Measurements from ENCODE around the gene CABP1. TPM values are rescaled to one million over a fixed set of nuclear protein-coding genes. Genes with fewer than 3 reads are reported as not detected.

CABP1 gene
- total and polyA plus RNA-seq, 9 of the 15 experiments (the other 6 are each of a cell fraction or from before 2014, with no cell fraction given), result not detected

DNA sequence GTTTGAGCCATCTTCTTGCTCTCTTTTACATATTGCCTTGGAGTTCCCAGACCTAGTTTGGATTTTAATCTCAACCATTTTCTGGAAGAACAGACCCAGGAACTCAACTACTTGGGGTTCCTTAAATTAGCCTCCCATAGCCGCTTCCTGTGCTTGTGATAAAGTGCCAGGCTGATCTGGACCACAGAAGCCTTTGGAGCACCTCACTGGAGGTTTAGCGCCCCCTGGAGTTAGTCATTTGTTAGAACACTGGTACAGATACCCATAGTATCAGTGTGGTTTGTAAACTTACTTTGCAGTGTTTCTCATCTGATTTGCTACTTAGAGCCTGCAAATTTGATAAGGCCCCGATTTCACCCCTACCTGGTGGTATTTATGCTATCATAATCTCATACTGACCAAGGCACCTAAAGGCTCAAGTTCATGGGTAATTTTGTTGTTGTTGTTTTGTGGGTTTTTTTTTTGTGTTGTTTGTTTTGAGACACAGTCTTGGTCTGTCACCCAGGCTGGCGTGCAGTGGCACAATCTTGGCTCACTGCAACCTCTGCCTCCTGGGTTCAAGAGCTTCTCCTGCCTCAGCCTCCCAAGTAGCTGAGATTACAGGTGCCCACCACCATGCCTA is 73.5 kb downstream of the CABP1 start (continued):
- TF ChIP-seq, protein P1, sequence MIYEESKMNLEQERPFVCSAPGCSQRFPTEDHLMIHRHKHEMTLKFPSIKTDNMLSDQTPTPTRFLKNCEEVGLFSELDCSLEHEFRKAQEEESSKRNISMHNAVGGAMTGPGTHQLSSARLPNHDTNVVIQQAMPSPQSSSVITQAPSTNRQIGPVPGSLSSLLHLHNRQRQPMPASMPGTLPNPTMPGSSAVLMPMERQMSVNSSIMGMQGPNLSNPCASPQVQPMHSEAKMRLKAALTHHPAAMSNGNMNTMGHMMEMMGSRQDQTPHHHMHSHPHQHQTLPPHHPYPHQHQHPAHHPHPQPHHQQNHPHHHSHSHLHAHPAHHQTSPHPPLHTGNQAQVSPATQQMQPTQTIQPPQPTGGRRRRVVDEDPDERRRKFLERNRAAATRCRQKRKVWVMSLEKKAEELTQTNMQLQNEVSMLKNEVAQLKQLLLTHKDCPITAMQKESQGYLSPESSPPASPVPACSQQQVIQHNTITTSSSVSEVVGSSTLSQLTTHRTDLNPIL (CRISPR knock-in tag; IDR thresholded peaks at IDR 0.05), result no peak

Other genes starting within 250 kb of the CABP1 start
Only the 7 nearest of the 11 such genes appear.
- gene DYNLL1, start 144.5 kb upstream of the CABP1 start, total RNA-seq (2014; rRNA removed), result 303 and 473 TPM in 2 replicates
- gene DYNLL1, start 144.5 kb upstream of the CABP1 start, total RNA-seq (2014; rRNA removed; fragmentation: Illumina TruSeq; extraction: Trizol), result 430 and 468 TPM in 2 replicates
- gene DYNLL1, start 144.5 kb upstream of the CABP1 start, total RNA-seq (2015; rRNA removed; fragmentation: Illumina TruSeq; extraction: Trizol), result 587 and 631 TPM in 2 replicates
- gene DYNLL1, start 144.5 kb upstream of the CABP1 start, total RNA-seq (2021), result 364 and 386 TPM in 2 replicates
- gene DYNLL1, start 144.5 kb upstream of the CABP1 start, polyA plus RNA-seq (2011; rRNA removed), result 439 and 456 TPM in 2 replicates
- gene DYNLL1, start 144.5 kb upstream of the CABP1 start, polyA plus RNA-seq (2014; fragmentation: Illumina TruSeq; extraction: Trizol), result 531 and 637 TPM in 2 replicates
- gene DYNLL1, start 144.5 kb upstream of the CABP1 start, polyA plus RNA-seq (2014; fragmentation: Nextera tagmentation; extraction: Ambion mirVana), result 1,000 to 10,000 TPM in 1 of 2 experiments, 100 to 1,000 TPM in 1; 921 to 1,112 TPM
- gene DYNLL1, start 144.5 kb upstream of the CABP1 start, polyA plus RNA-seq (2014; rRNA removed), result 397 and 529 TPM in 2 replicates
- gene COQ5, start 111.5 kb upstream of the CABP1 start, total RNA-seq (2014; rRNA removed), result 31.5 and 59.7 TPM in 2 replicates
- 33.3 and 35.3 TPM in 2 replicates for gene COQ5, start 111.5 kb upstream of the CABP1 start, total RNA-seq (2014; rRNA removed; fragmentation: Illumina TruSeq; extraction: Trizol)
- gene COQ5, start 111.5 kb upstream of the CABP1 start, total RNA-seq (2015; rRNA removed; fragmentation: Illumina TruSeq; extraction: Trizol), result 25.4 and 26.5 TPM in 2 replicates
- 25.2 and 25.3 TPM in 2 replicates for gene COQ5, start 111.5 kb upstream of the CABP1 start, total RNA-seq (2021)
- 56.4 and 59.7 TPM in 2 replicates for gene COQ5, start 111.5 kb upstream of the CABP1 start, polyA plus RNA-seq (2011; rRNA removed)
- 29.0 and 30.4 TPM in 2 replicates for gene COQ5, start 111.5 kb upstream of the CABP1 start, polyA plus RNA-seq (2014; fragmentation: Illumina TruSeq; extraction: Trizol)
- gene COQ5, start 111.5 kb upstream of the CABP1 start, polyA plus RNA-seq (2014; fragmentation: Nextera tagmentation; extraction: Ambion mirVana), result 10 to 100 TPM; 19.2 to 26.2 TPM
- 30.7 and 31.0 TPM in 2 replicates for gene COQ5, start 111.5 kb upstream of the CABP1 start, polyA plus RNA-seq (2014; rRNA removed)
- gene RNF10, start 106.3 kb upstream of the CABP1 start, total RNA-seq (2014; rRNA removed), result 46.2 and 52.4 TPM in 2 replicates
- gene RNF10, start 106.3 kb upstream of the CABP1 start, total RNA-seq (2014; rRNA removed; fragmentation: Illumina TruSeq; extraction: Trizol), result 80.2 and 98.0 TPM in 2 replicates
- 43.0 and 50.8 TPM in 2 replicates for gene RNF10, start 106.3 kb upstream of the CABP1 start, total RNA-seq (2015; rRNA removed; fragmentation: Illumina TruSeq; extraction: Trizol)
- 136 and 143 TPM in 2 replicates for gene RNF10, start 106.3 kb upstream of the CABP1 start, total RNA-seq (2021)
- 96.4 and 96.7 TPM in 2 replicates for gene RNF10, start 106.3 kb upstream of the CABP1 start, polyA plus RNA-seq (2011; rRNA removed)
- gene RNF10, start 106.3 kb upstream of the CABP1 start, polyA plus RNA-seq (2014; fragmentation: Illumina TruSeq; extraction: Trizol), result 113 and 139 TPM in 2 replicates
- 10 to 100 TPM; 55.4 to 78.1 TPM for gene RNF10, start 106.3 kb upstream of the CABP1 start, polyA plus RNA-seq (2014; fragmentation: Nextera tagmentation; extraction: Ambion mirVana)
- gene RNF10, start 106.3 kb upstream of the CABP1 start, polyA plus RNA-seq (2014; rRNA removed), result 72.1 and 80.1 TPM in 2 replicates
- 69.0 and 73.0 TPM in 2 replicates for gene POP5, start 59.2 kb upstream of the CABP1 start, total RNA-seq (2014; rRNA removed)
- 73.8 and 75.5 TPM in 2 replicates for gene POP5, start 59.2 kb upstream of the CABP1 start, total RNA-seq (2014; rRNA removed; fragmentation: Illumina TruSeq; extraction: Trizol)
- gene POP5, start 59.2 kb upstream of the CABP1 start, total RNA-seq (2015; rRNA removed; fragmentation: Illumina TruSeq; extraction: Trizol), result 64.6 and 66.9 TPM in 2 replicates
- 69.7 and 76.4 TPM in 2 replicates for gene POP5, start 59.2 kb upstream of the CABP1 start, total RNA-seq (2021)
- 99.3 and 113 TPM in 2 replicates for gene POP5, start 59.2 kb upstream of the CABP1 start, polyA plus RNA-seq (2011; rRNA removed)
- gene POP5, start 59.2 kb upstream of the CABP1 start, polyA plus RNA-seq (2014; fragmentation: Illumina TruSeq; extraction: Trizol), result 57.5 and 79.6 TPM in 2 replicates
- 100 to 1,000 TPM; 235 to 253 TPM for gene POP5, start 59.2 kb upstream of the CABP1 start, polyA plus RNA-seq (2014; fragmentation: Nextera tagmentation; extraction: Ambion mirVana)
- gene POP5, start 59.2 kb upstream of the CABP1 start, polyA plus RNA-seq (2014; rRNA removed), result 114 and 126 TPM in 2 replicates
- 57.8 and 63.6 TPM in 2 replicates for gene MLEC, start 46.5 kb downstream of the CABP1 start, total RNA-seq (2014; rRNA removed)
- 90.7 and 93.1 TPM in 2 replicates for gene MLEC, start 46.5 kb downstream of the CABP1 start, total RNA-seq (2014; rRNA removed; fragmentation: Illumina TruSeq; extraction: Trizol)
- 102 and 108 TPM in 2 replicates for gene MLEC, start 46.5 kb downstream of the CABP1 start, total RNA-seq (2015; rRNA removed; fragmentation: Illumina TruSeq; extraction: Trizol)
- gene MLEC, start 46.5 kb downstream of the CABP1 start, total RNA-seq (2021), result 92.9 and 104 TPM in 2 replicates
- gene MLEC, start 46.5 kb downstream of the CABP1 start, polyA plus RNA-seq (2011; rRNA removed), result 40.2 and 51.9 TPM in 2 replicates
- 73.7 and 94.6 TPM in 2 replicates for gene MLEC, start 46.5 kb downstream of the CABP1 start, polyA plus RNA-seq (2014; fragmentation: Illumina TruSeq; extraction: Trizol)
- gene MLEC, start 46.5 kb downstream of the CABP1 start, polyA plus RNA-seq (2014; fragmentation: Nextera tagmentation; extraction: Ambion mirVana), result 10 to 100 TPM; 18.5 to 20.5 TPM
- 40.9 and 45.3 TPM in 2 replicates for gene MLEC, start 46.5 kb downstream of the CABP1 start, polyA plus RNA-seq (2014; rRNA removed)
- 14.6 and 15.1 TPM in 2 replicates for gene UNC119B, start 69.8 kb downstream of the CABP1 start, total RNA-seq (2014; rRNA removed)
- gene UNC119B, start 69.8 kb downstream of the CABP1 start, total RNA-seq (2014; rRNA removed; fragmentation: Illumina TruSeq; extraction: Trizol), result 11.9 and 13.8 TPM in 2 replicates
- 9.2 and 9.3 TPM in 2 replicates for gene UNC119B, start 69.8 kb downstream of the CABP1 start, total RNA-seq (2015; rRNA removed; fragmentation: Illumina TruSeq; extraction: Trizol)
- gene UNC119B, start 69.8 kb downstream of the CABP1 start, total RNA-seq (2021), result 22.2 and 25.0 TPM in 2 replicates
- 26.5 and 34.5 TPM in 2 replicates for gene UNC119B, start 69.8 kb downstream of the CABP1 start, polyA plus RNA-seq (2011; rRNA removed)
- gene UNC119B, start 69.8 kb downstream of the CABP1 start, polyA plus RNA-seq (2014; fragmentation: Illumina TruSeq; extraction: Trizol), result 16.5 and 19.5 TPM in 2 replicates
- gene UNC119B, start 69.8 kb downstream of the CABP1 start, polyA plus RNA-seq (2014; fragmentation: Nextera tagmentation; extraction: Ambion mirVana), result 1 to 10 TPM; 4.0 to 6.5 TPM
- 20.2 and 21.6 TPM in 2 replicates for gene UNC119B, start 69.8 kb downstream of the CABP1 start, polyA plus RNA-seq (2014; rRNA removed)
- gene ACADS, start 85.2 kb downstream of the CABP1 start, total RNA-seq (2014; rRNA removed), result 20.2 and 20.3 TPM in 2 replicates
- 2.1 and 3.1 TPM in 2 replicates for gene ACADS, start 85.2 kb downstream of the CABP1 start, total RNA-seq (2014; rRNA removed; fragmentation: Illumina TruSeq; extraction: Trizol)
- gene ACADS, start 85.2 kb downstream of the CABP1 start, total RNA-seq (2015; rRNA removed; fragmentation: Illumina TruSeq; extraction: Trizol), result 8.8 and 9.0 TPM in 2 replicates
- 17.2 and 18.5 TPM in 2 replicates for gene ACADS, start 85.2 kb downstream of the CABP1 start, total RNA-seq (2021)
- gene ACADS, start 85.2 kb downstream of the CABP1 start, polyA plus RNA-seq (2011; rRNA removed), result 13.6 and 14.1 TPM in 2 replicates
- 3.3 and 8.3 TPM in 2 replicates for gene ACADS, start 85.2 kb downstream of the CABP1 start, polyA plus RNA-seq (2014; fragmentation: Illumina TruSeq; extraction: Trizol)
- under 1 TPM; 0.06 to 0.14 TPM for gene ACADS, start 85.2 kb downstream of the CABP1 start, polyA plus RNA-seq (2014; fragmentation: Nextera tagmentation; extraction: Ambion mirVana)
- gene ACADS, start 85.2 kb downstream of the CABP1 start, polyA plus RNA-seq (2014; rRNA removed), result 18.3 and 20.3 TPM in 2 replicates